RPMI8226 (cell line): ENCODE measurements around the gene PITHD1.
A peak's percentile ranks its signal among the peaks of the same experiment; 100 is the strongest.
"Not testable (repeated sequence)": the region's sequence is repeated elsewhere in the genome, so short reads cannot be mapped to it uniquely, and the experiment has no call there.

Experiments
- DNase-seq: peaks from one replicate; pipeline ENCODE4 v3.0.0-alpha.2; 2015

The PITHD1 gene, protein sequence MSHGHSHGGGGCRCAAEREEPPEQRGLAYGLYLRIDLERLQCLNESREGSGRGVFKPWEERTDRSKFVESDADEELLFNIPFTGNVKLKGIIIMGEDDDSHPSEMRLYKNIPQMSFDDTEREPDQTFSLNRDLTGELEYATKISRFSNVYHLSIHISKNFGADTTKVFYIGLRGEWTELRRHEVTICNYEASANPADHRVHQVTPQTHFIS

GRCh38 chr1:23777979-23778814, at the start of gene PITHD1:
Gene PITHD1, plus strand, starts transcription at chr1:23778418. Its CDS starts 98 bp downstream, at chr1:23778516.
- peak; percentile 95 for DNase-seq

- DNase-seq: no peak
These were observed 45.6 kb upstream of the PITHD1 start for GRCh38 chr1:23732363-23733224.

DNA sequence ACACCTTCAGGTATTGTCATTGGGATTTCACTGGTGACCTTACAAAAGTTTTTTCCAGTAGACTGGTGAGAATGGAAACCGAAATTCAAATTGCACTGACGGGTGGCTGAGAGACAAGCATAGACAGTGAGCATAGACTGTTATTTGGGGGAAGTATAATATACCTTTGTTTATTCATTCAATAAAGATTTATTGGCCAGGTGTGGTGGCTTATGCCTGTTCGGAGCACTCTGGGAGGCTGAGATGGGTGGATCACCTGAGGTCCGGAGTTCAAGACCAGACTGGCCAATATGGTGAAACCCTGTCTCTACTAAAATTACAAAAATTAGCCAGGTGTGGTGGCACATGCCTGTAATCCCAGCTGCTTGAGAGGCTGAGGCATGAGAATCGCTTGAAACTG, 44.9 kb upstream of the PITHD1 start:
- DNase-seq: not testable (repeated sequence)

- DNase-seq: no peak
These were observed 41.6 kb upstream of the PITHD1 start for GRCh38 chr1:23736437-23737134.

- DNase-seq: no peak
These were observed 36.6 kb upstream of the PITHD1 start for GRCh38 chr1:23741609-23742008.

DNA sequence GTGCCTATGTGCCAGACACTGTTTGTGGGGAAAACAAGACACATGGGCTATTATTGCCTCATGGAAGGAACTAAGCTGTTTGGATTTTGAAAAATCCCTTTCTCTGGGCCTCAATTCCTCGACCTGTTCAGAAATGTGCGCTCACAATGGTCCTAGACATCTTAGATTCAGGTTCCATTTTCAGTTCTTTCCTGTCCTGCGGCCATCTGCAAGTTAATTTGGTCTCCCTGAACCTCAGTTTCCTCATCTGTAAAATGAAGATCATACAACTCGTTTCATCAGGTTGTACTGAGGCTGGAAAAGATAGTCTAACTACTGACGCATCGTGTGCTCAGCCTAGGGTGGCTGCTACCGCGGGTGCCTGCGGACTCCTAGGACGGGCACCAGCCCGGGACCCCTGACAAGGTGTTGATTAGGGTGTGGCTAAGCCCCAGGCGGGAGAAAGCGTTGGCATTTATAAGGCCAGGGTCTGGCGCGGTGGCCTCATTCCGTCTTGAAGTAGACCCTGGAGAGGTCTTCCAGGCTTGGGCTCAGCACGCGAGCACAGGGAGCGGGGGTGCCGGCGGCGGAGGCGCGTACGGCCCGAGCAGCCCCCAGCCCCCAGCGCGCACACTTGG, 35.4 kb upstream of the PITHD1 start:
- no peak for DNase-seq

- DNase-seq: peak; percentile 90
These were observed 34.7 kb upstream of the PITHD1 start, which contains the start of gene ELOA for GRCh38 chr1:23743287-23744152. Gene ELOA, plus strand, starts transcription at chr1:23743471. Its CDS starts 33 bp downstream, at chr1:23743504.

DNA sequence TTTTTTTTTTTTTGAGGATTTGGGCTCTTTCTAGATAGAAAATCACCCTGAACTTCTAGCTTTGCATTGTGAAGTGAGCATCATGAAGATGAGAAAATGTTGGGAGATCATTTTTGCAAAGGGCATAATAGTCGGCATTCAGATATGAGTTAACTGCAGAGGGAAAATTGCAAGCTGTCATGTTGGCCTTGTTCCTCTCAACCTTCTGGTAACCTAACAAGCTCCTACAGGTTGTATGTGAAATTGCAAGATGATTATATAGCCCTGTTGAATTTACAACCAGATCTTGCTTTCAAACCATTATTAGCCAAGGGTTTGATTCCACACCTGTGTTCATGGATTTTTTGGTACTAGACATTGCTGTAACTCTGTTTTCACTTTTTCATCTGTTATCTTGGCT, 32.7 kb upstream of the PITHD1 start:
- DNase-seq: peak; percentile 66

GRCh38 chr1:23748016-23748415, 30.2 kb upstream of the PITHD1 start:
- DNase-seq: no peak

DNA sequence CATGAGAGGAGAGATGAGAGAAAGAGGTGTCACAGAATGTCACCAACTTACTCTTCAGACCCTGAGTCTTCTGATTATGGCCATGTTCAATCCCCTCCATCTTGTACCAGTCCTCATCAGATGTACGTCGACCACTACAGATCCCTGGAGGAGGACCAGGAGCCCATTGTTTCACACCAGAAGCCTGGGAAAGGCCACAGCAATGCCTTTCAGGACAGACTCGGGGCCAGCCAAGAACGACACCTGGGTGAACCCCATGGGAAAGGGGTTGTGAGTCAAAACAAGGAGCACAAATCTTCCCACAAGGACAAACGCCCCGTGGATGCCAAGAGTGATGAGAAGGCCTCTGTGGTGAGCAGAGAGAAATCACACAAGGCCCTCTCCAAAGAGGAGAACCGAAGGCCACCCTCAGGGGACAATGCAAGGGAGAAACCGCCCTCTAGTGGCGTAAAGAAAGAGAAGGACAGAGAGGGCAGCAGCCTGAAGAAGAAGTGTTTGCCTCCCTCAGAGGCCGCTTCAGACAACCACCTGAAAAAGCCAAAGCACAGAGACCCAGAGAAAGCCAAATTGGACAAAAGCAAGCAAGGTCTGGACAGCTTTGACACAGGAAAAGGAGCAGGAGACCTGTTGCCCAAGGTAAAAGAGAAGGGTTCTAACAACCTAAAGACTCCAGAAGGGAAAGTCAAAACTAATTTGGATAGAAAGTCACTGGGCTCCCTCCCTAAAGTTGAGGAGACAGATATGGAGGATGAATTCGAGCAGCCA, 27.0 kb upstream of the PITHD1 start:
- DNase-seq: peak; percentile 74

GRCh38 chr1:23751815-23752200, 26.4 kb upstream of the PITHD1 start:
- no peak for DNase-seq

- DNase-seq: no peak
These were observed 25.3 kb upstream of the PITHD1 start for GRCh38 chr1:23752909-23753308.

GRCh38 chr1:23756676-23757075, 21.5 kb upstream of the PITHD1 start:
- no peak for DNase-seq

DNA sequence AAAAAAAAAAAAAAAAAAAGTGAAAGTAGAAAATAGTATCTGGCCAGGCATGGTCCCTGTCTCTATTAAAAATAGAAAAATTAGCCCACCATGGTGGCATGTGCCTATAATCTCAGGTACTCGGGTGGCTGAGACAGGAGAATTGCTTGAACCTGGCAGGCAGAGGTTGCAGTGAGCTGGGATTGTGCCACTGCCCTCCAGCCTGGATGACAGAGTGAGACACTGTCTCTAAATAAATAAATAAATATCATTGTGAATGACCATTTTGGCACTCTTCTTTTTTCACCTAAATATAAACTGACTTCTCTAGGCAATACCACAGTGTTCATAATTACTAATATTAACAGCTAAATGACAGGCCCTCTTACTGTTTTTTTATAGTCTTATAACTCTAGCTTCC, 20.4 kb upstream of the PITHD1 start:
- no peak for DNase-seq

DNA sequence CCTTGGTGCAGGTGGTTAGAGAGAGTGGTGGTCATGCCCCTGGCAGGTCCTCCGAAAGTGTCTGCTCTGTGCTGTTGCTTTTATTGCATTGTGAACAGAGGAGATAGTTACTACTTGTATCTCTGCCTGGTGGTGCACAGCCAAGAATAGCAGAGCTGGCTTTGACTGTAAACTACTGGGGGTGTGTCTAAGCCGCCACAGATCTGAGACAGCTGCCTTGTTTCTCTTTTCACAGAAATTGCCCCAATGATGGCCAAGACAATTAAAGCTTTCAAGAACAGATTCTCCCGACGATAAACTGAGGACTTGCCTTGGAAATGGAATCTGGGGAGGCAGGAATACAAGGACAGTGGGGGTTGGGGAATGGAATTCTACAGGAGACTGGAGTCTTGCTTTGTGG, 18.9 kb upstream of the PITHD1 start:
- DNase-seq: no peak

- no peak for DNase-seq
These were observed 15.1 kb upstream of the PITHD1 start for GRCh38 chr1:23763041-23763577.

DNA sequence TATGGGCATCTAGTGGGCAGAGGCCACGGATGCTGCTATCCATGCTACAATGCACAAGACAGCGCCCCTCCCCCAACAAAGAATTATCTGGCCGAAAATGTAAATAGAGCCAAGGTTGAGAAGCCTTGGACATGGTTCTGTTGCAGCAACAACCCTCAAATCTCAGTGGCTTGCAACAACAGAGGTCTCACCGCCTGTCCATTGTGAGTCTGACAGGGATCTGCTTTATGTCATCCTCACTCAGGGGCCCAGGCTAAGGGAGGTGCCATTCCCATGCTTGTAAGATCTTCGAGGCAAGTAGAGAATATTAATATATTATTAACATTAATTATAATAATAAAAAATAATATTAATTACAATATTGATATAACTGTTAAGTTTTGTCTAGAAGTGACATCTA, 9.5 kb upstream of the PITHD1 start:
- DNase-seq: no peak

DNA sequence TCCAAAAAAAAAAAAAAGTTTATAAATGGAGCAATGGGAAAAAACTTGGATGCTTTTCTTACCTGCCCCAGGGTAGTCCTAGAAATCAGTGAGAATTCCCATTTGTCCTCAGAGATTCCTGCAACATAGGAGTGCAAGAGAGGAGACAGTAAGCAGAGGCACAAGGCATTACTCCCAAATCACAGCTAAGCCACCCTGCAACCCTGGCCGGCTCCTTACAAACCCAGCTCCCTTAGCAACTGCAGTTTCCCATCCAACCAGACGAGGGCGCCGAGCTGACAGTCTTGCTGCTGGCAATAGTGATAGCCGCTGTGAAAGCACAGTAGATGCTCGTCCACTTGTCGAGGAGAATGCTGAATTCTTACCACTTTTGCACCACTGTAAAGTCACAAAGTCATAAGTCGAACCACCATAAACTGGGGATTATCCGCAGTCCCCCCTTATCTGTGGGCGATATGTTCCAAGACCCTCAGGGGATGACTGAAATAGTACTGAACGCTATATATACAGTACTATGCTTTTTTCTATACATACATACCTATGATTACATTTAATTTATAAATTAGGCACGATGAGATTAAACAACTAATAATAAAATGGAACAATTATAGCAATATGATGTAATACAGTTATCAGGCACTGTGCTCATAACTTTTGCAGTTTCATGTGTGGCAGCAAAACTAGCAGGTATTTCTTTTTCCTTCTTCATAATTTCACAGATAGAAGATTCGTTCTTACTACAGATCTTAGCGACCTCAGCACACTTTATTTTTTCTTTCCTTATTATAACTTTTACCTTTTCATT, 6.0 kb upstream of the PITHD1 start:
- peak; percentile 92 for DNase-seq

DNA sequence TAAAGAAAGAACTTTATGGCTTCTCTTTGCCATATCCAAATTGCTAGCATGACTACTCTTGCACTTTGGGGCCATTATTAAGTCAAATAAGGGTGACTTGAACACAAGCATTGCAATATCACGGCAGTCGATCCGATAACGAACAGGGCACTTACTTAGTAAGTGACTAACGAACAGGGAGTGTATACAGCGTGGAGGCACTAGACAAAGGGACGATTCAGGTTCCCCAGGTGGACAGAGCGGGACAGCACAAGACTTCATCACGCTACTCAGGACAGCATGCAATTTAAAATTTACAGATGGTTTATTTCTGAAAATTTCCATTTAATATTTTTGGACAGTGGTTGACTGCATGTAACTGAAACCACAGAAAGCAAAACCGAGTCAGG, 5.4 kb upstream of the PITHD1 start:
- no peak for DNase-seq
